ENCODE data around the gene COL4A2.

COL4A2 gene

GRCh38 chr13:110352735-110353134 is 45.7 kb downstream of the COL4A2 start:
- Histone ChIP-seq H3K27ac (ENCODE audit: low read length) (no peak overlapping the region), H3K4me2 (ENCODE audit: low read depth, low read length) (no peak overlapping the region), H3K79me2 (ENCODE audit: low read length) (no peaks in the 10 kb centered on the region), H3K9me2 (replicated peaks; ENCODE audit: insufficient read depth, low read length) (no peaks in the 10 kb centered on the region), H3K4me1 (ENCODE audit: low read length) (no peaks in the 10 kb centered on the region), H3K4me3 (ENCODE audit: low read length) (no peak overlapping the region), H4K20me1 (ENCODE audit: insufficient read depth, low read length) (no peaks in the 10 kb centered on the region), H3K9ac (ENCODE audit: low read length) (no peak overlapping the region), H3K9me3 (replicated peaks; ENCODE audit: insufficient read depth, low read length) (no peaks in the 10 kb centered on the region), H3K36me3 (replicated peaks; ENCODE audit: insufficient read depth, low read length) (no peaks in the 10 kb centered on the region), H3K27me3 (replicated peaks; ENCODE audit: insufficient read depth, low read length) (no peaks in the 10 kb centered on the region), H2AFZ (ENCODE audit: low read length) (no peak overlapping the region), H3F3A (ENCODE audit: insufficient read depth, low read length) (no peaks in the 10 kb centered on the region)
- TF ChIP-seq CTCF (IDR thresholded peaks at IDR 0.05; ENCODE audit: low read length) (no peak), EZH2phosphoT487 (IDR thresholded peaks at IDR 0.05; ENCODE audit: low read length) (no peak), EZH2 (optimal IDR thresholded peaks at IDR 0.05; ENCODE audit: low read depth, low read length) (no peak)
- no peak for DNase-seq

- no peak for DNase-seq
- Histone ChIP-seq H3K4me1 (ENCODE audit: low read length) (no peaks in the 10 kb centered on the region), H3K79me2 (ENCODE audit: low read length) (no peaks in the 10 kb centered on the region), H3K9me2 (replicated peaks; ENCODE audit: insufficient read depth, low read length) (no peaks in the 10 kb centered on the region), H3K27me3 (replicated peaks; ENCODE audit: insufficient read depth, low read length) (no peaks in the 10 kb centered on the region), H2AFZ (ENCODE audit: low read length) (no peak overlapping the region), H3K4me2 (ENCODE audit: low read depth, low read length) (no peak overlapping the region), H4K20me1 (ENCODE audit: insufficient read depth, low read length) (no peaks in the 10 kb centered on the region), H3K9ac (ENCODE audit: low read length) (no peak overlapping the region), H3K36me3 (replicated peaks; ENCODE audit: insufficient read depth, low read length) (no peaks in the 10 kb centered on the region), H3K27ac (ENCODE audit: low read length) (no peak overlapping the region), H3F3A (ENCODE audit: insufficient read depth, low read length) (no peaks in the 10 kb centered on the region), H3K9me3 (replicated peaks; ENCODE audit: insufficient read depth, low read length) (no peaks in the 10 kb centered on the region), H3K4me3 (ENCODE audit: low read length) (no peak overlapping the region)
- no peak for TF ChIP-seq EZH2phosphoT487 (IDR thresholded peaks at IDR 0.05; ENCODE audit: low read length)
- no peak for TF ChIP-seq CTCF (IDR thresholded peaks at IDR 0.05; ENCODE audit: low read length)
- TF ChIP-seq EZH2 (optimal IDR thresholded peaks at IDR 0.05; ENCODE audit: low read depth, low read length), result no peak
Measured at GRCh38 chr13:110353339-110353977, 46.4 kb downstream of the COL4A2 start.

DNA sequence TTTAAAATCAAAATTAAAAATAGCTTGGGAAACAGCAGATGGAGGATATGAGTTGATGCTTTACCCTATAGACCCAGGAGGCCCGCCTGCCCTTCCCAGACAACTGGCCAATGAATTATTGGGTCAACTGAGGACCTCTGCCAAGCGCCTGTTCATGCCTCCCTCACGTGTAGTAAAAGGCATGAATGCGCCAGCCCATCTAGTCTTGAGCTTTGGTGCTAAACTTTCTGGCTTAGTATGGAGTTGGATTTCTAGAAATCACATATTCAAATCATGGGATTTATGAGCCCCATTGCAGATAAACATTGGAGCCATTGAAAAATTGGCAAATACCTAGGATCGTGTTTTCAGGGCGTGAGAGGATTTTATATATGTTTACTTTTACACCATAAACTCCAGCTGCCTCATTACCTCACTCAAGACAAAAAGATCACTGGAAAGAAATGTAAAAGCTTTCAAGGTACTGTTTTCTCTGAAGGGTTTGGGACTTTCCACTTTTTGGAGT is 47.1 kb downstream of the COL4A2 start:
- Histone ChIP-seq H3K27me3 (replicated peaks; ENCODE audit: insufficient read depth, low read length) (no peaks in the 10 kb centered on the region), H3K79me2 (ENCODE audit: low read length) (no peaks in the 10 kb centered on the region), H3K27ac (ENCODE audit: low read length) (no peak overlapping the region), H3K4me2 (ENCODE audit: low read depth, low read length) (no peak overlapping the region), H2AFZ (ENCODE audit: low read length) (no peak overlapping the region), H4K20me1 (ENCODE audit: insufficient read depth, low read length) (no peaks in the 10 kb centered on the region), H3K4me3 (ENCODE audit: low read length) (no peak overlapping the region), H3K9me3 (replicated peaks; ENCODE audit: insufficient read depth, low read length) (no peaks in the 10 kb centered on the region), H3K9ac (ENCODE audit: low read length) (no peak overlapping the region), H3K4me1 (ENCODE audit: low read length) (no peaks in the 10 kb centered on the region), H3K36me3 (replicated peaks; ENCODE audit: insufficient read depth, low read length) (no peaks in the 10 kb centered on the region), H3F3A (ENCODE audit: insufficient read depth, low read length) (no peaks in the 10 kb centered on the region), H3K9me2 (replicated peaks; ENCODE audit: insufficient read depth, low read length) (no peaks in the 10 kb centered on the region)
- TF ChIP-seq EZH2phosphoT487 (IDR thresholded peaks at IDR 0.05; ENCODE audit: low read length) (no peak), CTCF (IDR thresholded peaks at IDR 0.05; ENCODE audit: low read length) (no peak), EZH2 (optimal IDR thresholded peaks at IDR 0.05; ENCODE audit: low read depth, low read length) (no peak)
- no peak for DNase-seq

All from MM.1S (cell line).